Neural cell (in vitro differentiated cells): ENCODE results near the gene TSFM. TPM values are rescaled to one million over a fixed set of nuclear protein-coding genes. Genes with fewer than 3 reads are reported as not detected.
A peak's percentile ranks its signal among the peaks of the same experiment; 100 is the strongest.

Experiments used
- H2AFZ ChIP-seq: fragments of 200-600, 300-800 bp; sonication (generic), shearing (Covaris generic); 2 replicates; pipeline ENCODE4 v1.6.0; 2014; ENCODE audit warnings: low read depth, mild to moderate bottlenecking, antibody characterized with exemption, low read length, moderate library complexity
- H3F3A ChIP-seq: fragments of 200-600 bp; shearing (Covaris generic); 2 replicates; pipeline ENCODE4 v1.6.1; 2016; ENCODE audit warnings: mild to moderate bottlenecking, moderate library complexity, mixed read lengths, antibody characterized with exemption, low read length; ENCODE audit not compliant: insufficient read depth, poor library complexity, severe bottlenecking
- H3K27ac ChIP-seq: fragments of 200-600, 300-800 bp; sonication (generic), shearing (Covaris generic); 2 replicates; pipeline ENCODE4 v1.5.1; 2014; ENCODE audit warnings: mild to moderate bottlenecking, low read length, moderate library complexity
- H3K27me3 ChIP-seq: fragments of 300-800, 200-600 bp; sonication (generic), shearing (Covaris generic); 2 replicates; pipeline ENCODE4 v1.6.0; 2014; ENCODE audit warnings: mild to moderate bottlenecking, low read depth, low read length, moderate library complexity; ENCODE audit not compliant: insufficient read depth
- H3K36me3 ChIP-seq: fragments of 300-800, 200-600 bp; sonication (generic), shearing (Covaris generic); 2 replicates; pipeline ENCODE4 v1.5.1; 2014; ENCODE audit warnings: mild to moderate bottlenecking, antibody characterized with exemption, low read length, moderate library complexity; ENCODE audit not compliant: insufficient read depth
- H3K4me2 ChIP-seq: fragments of 300-800, 200-600 bp; sonication (generic), shearing (Covaris generic); 2 replicates; pipeline ENCODE4 v1.6.0; 2014; ENCODE audit warnings: mild to moderate bottlenecking, low read length
- H3K4me3 ChIP-seq: fragments of 300-800, 200-600 bp; sonication (generic), shearing (Covaris generic); 2 replicates; pipeline ENCODE4 v1.5.1; 2014; ENCODE audit warnings: mild to moderate bottlenecking, low read length, moderate library complexity
- H3K79me2 ChIP-seq: fragments of 200-600 bp; shearing (Covaris generic); replicated peaks from 2 replicates; pipeline ENCODE4 v1.6.0; 2014; ENCODE audit warnings: mild to moderate bottlenecking, low read length, moderate library complexity; ENCODE audit not compliant: insufficient read depth
- H3K9ac ChIP-seq: fragments of 300-800, 200-600 bp; sonication (generic), shearing (Covaris generic); 2 replicates; pipeline ENCODE4 v1.6.1; 2016; ENCODE audit warnings: mild to moderate bottlenecking, low read length, mixed read lengths
- H3K9me2 ChIP-seq: fragments of 200-600 bp; shearing (Covaris generic); 2 replicates; pipeline ENCODE4 v1.6.1; 2016; ENCODE audit warnings: mild to moderate bottlenecking, low read length, mixed read lengths; ENCODE audit not compliant: insufficient read depth
- H3K9me3 ChIP-seq: fragments of 200-600, 300-800 bp; sonication (generic), shearing (Covaris generic); 2 replicates; pipeline ENCODE4 v1.6.1; 2016; ENCODE audit warnings: mild to moderate bottlenecking, mixed run types, low read length, moderate library complexity, mixed read lengths
- H4K20me1 ChIP-seq: fragments of 200-600 bp; shearing (Covaris generic); 2 replicates; pipeline ENCODE4 v1.6.1; 2016; ENCODE audit warnings: mild to moderate bottlenecking, mixed run types; ENCODE audit not compliant: insufficient read depth
- CTCF ChIP-seq: fragments of 450-650 bp; IDR thresholded peaks from 2 replicates; pipeline ENCODE4 v1.5.1; 2014; ENCODE audit warnings: antibody characterized with exemption, mild to moderate bottlenecking, moderate library complexity; ENCODE audit not compliant: poor library complexity, severe bottlenecking
- EP300 ChIP-seq: fragments of 450-650 bp; conservative IDR thresholded peaks from 2 replicates; pipeline ENCODE4 v1.6.1; 2014; ENCODE audit warnings: antibody characterized with exemption, mild to moderate bottlenecking, moderate library complexity; ENCODE audit not compliant: poor library complexity, severe bottlenecking
- EZH2 ChIP-seq: fragments of 200-600, 300-800 bp; shearing (Covaris generic), sonication (generic); IDR thresholded peaks from 2 replicates; pipeline ENCODE4 v1.6.1; 2014; ENCODE audit warnings: antibody characterized with exemption, low read length, borderline replicate concordance, mild to moderate bottlenecking; ENCODE audit not compliant: insufficient read depth, poor library complexity, severe bottlenecking
- MXI1 ChIP-seq: fragments of 450-650 bp; conservative IDR thresholded peaks from 2 replicates; pipeline ENCODE4 v1.6.1; 2014; ENCODE audit warnings: antibody characterized with exemption, mild to moderate bottlenecking; ENCODE audit not compliant: poor library complexity, severe bottlenecking
- POLR2AphosphoS5 ChIP-seq: IDR thresholded peaks from 2 replicates; pipeline ENCODE4 v1.6.1; 2012
- RAD21 ChIP-seq: fragments of 450-650 bp; conservative IDR thresholded peaks from 2 replicates; pipeline ENCODE4 v1.6.1; 2014; ENCODE audit warnings: antibody characterized with exemption, mild to moderate bottlenecking, moderate library complexity
- REST ChIP-seq: IDR thresholded peaks from 2 replicates; pipeline ENCODE4 v1.6.1; 2012; ENCODE audit warnings: borderline replicate concordance
- SMC3 ChIP-seq: fragments of 450-650 bp; conservative IDR thresholded peaks from 2 replicates; pipeline ENCODE4 v1.6.1; 2014; ENCODE audit warnings: antibody characterized with exemption, mild to moderate bottlenecking, moderate library complexity; ENCODE audit not compliant: poor library complexity
- TAF1 ChIP-seq: IDR thresholded peaks from 2 replicates; pipeline ENCODE4 v1.6.1; 2012; ENCODE audit warnings: low read depth
- polyA plus RNA-seq: library from polyadenylated mRNA; depleted of rRNA; stranded (reverse); fragments of >200 nt; gene quantifications from 2 replicates; pipeline ENCODE4 v1.2.3, GENCODE V29; 2014

TSFM gene
- polyA plus RNA-seq, 1 donor from 2014 or later, result 37.8 TPM

GRCh38 chr12:57763881-57764661 is 18.5 kb upstream of the TSFM start:
- Histone ChIP-seq H3K27ac (no peak overlapping the region), H3K9me3 (no peaks in the 10 kb centered on the region), H3K27me3 (peaks cover 55% of the 10 kb centered on the region), H3K9me2 (no peaks in the 10 kb centered on the region), H2AFZ (no peak overlapping the region), H4K20me1 (no peaks in the 10 kb centered on the region), H3K79me2 (no peaks in the 10 kb centered on the region), H3K36me3 (no peaks in the 10 kb centered on the region), H3K4me2 (no peak overlapping the region), H3K4me3 (no peak overlapping the region), H3K9ac (no peak overlapping the region), H3F3A (no peaks in the 10 kb centered on the region)
- TF ChIP-seq CTCF, result no peak
- TF ChIP-seq EP300, result no peak
- no peak for TF ChIP-seq POLR2AphosphoS5
- no peak for TF ChIP-seq EZH2
- TF ChIP-seq TAF1, result no peak
- no peak for TF ChIP-seq MXI1
- no peak for TF ChIP-seq SMC3
- TF ChIP-seq RAD21, result no peak
- TF ChIP-seq REST, result no peak

- Histone ChIP-seq H3K27me3 (peaks cover 55% of the 10 kb centered on the region), H3K9me2 (no peaks in the 10 kb centered on the region), H3K4me2 (no peak overlapping the region), H3K4me3 (peak overlapping the region; percentile 47), H3K27ac (no peak overlapping the region), H3K9ac (no peak overlapping the region), H2AFZ (no peak overlapping the region), H3K36me3 (no peaks in the 10 kb centered on the region), H3F3A (no peaks in the 10 kb centered on the region), H3K9me3 (no peaks in the 10 kb centered on the region), H3K79me2 (no peaks in the 10 kb centered on the region), H4K20me1 (no peaks in the 10 kb centered on the region)
- TF ChIP-seq SMC3 (no peak), RAD21 (no peak), MXI1 (no peak), REST (no peak)
These were observed 18.0 kb upstream of the TSFM start for GRCh38 chr12:57764662-57765002.
